ENCODE data around the gene SYP. TPM values are rescaled to one million over a fixed set of nuclear protein-coding genes. Genes with fewer than 3 reads are reported as not detected.

SYP gene
- total and polyA plus RNA-seq, 10 of the 15 experiments (the other 5 are each of a cell fraction or from before 2014, with no cell fraction given): 0.34 to 1.7 (median 0.74) TPM

DNA sequence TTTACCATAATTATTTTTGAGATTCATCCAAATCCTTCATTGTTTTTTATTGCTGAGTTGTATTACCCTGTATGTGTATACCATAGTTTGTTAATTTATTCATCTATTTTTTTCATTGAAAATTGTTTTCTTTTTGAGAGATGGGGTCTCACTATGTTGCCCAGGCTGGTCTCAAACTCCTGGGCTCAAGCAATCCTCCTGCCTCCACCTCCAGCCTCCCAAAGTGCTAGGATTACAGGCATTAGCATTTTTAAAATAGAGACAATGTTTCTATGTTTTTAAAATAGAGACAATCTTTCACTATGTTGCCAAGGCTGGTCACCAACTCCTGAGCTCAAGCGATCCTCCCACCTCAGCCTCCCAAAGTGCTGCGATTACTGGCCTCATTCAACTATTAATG, 39.1 kb downstream of the SYP start:
- no peaks in the 10 kb centered on the region; the same call in 1 of the 2 replicates for H3K4me1 ChIP-seq (ENCODE audit: control insufficient read depth, insufficient read depth, low read length)
- CTCF ChIA-PET: interaction anchor here (0.9 to 1.2 kb wide), 3 partner anchors 11 to 32 kb away, joined by 3 to 6 read pairs (median 4); partner anchors contain the start of gene PLP2
- intact Hi-C loops (cut with micrococcal nuclease; ENCODE audit: unreplicated experiment) (loop anchor here (1.0 kb wide), 1 partner anchor 38 kb away; the partner anchor contains the start of gene GPKOW), in situ Hi-C loops (cut with MboI) (no loop called here)
- H3K4me3 ChIP-seq: no peak overlapping the region
- POLR2A ChIA-PET: interaction anchor here (0.7 kb wide), 1 partner anchor 23 kb away, joined by 3 read pairs; no protein-coding TSS in a partner anchor
- no peaks in the 10 kb centered on the region; the same call in 2 of the 3 replicates for H3K9me3 ChIP-seq (replicated peaks; ENCODE audit: control insufficient read depth, insufficient read depth, low read length)
- no TSS peak for BruUV-seq (replicated peaks)
- H3K36me3 ChIP-seq (ENCODE audit: control insufficient read depth in 2 of 2, insufficient read depth in 2 of 2, low read length in 1 of 2): no peaks in the 10 kb centered on the region
- H3K4me2 ChIP-seq (ENCODE audit: control insufficient read depth, insufficient read depth): no peak overlapping the region
- no peak for FAIRE-seq
- no peaks in the 10 kb centered on the region for H3K79me2 ChIP-seq (ENCODE audit: control insufficient read depth, insufficient read depth, low read length)
- no peak overlapping the region for H3K9ac ChIP-seq (ENCODE audit: control insufficient read depth, insufficient read depth, low read length)
- H2AFZ ChIP-seq (ENCODE audit: control insufficient read depth, low read depth, low read length): no peak overlapping the region
- WGBS (ENCODE audit: insufficient coverage, insufficient replicate concordance, low lambda C conversion rate, missing lambda C conversion rate): 89% methylated on average over 2 of the region's 2 CpGs
- DNase-seq (ENCODE audit: low read depth, low spot score): no peak
- no peak for ATAC-seq
- no peak for TF ChIP-seq CREM (IDR thresholded peaks at IDR 0.05; ENCODE audit: low read depth)
- RAD21 ChIA-PET (ENCODE audit: unreplicated experiment): no interaction called here
- H3K27ac ChIP-seq (ENCODE audit: control insufficient read depth, insufficient read depth): no peak overlapping the region
- no peaks in the 10 kb centered on the region for H3K27me3 ChIP-seq (replicated peaks in 1 of 2; ENCODE audit: control insufficient read depth in 2 of 2, insufficient read depth in 2 of 2, low read length in 1 of 2)
- H4K20me1 ChIP-seq (ENCODE audit: control insufficient read depth, insufficient read depth): no peaks in the 10 kb centered on the region
- SMC1A ChIA-PET (ENCODE audit: uncharacterized antibody, unreplicated experiment): interaction anchor here (1.0 kb wide), 1 partner anchor 38 kb away, joined by 3 read pairs; the partner anchor contains the start of gene GPKOW

DNA sequence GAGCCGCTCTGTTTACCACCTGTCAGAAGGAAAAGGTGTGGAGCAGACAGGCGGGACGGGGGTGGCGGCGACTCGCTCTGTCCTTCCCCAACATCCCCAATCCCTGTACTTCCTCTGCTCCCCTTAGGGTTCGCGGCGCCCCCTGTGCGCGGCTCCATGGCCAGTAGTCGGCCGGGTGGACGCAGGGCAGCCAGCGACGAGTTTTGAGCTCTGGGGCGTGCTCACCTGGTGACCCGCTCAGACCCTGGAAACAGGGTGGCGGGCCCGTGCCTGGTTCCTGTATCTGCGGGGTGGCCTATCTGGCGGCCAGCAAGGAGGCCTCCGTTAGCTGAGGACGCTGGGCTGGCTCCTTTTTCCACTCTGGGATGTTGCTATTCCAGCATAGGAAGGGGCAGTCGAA, 42.8 kb downstream of the SYP start:
- no TSS peak for BruUV-seq (replicated peaks)
- no peaks in the 10 kb centered on the region for H3K9me3 ChIP-seq (replicated peaks; ENCODE audit: control insufficient read depth, insufficient read depth, low read length)
- intact Hi-C loops (cut with micrococcal nuclease; ENCODE audit: unreplicated experiment): no loop called here
- no peak overlapping the region for H3K27ac ChIP-seq (ENCODE audit: control insufficient read depth, insufficient read depth)
- no peak for DNase-seq (ENCODE audit: low read depth, low spot score)
- no peaks in the 10 kb centered on the region for H4K20me1 ChIP-seq (ENCODE audit: control insufficient read depth, insufficient read depth)
- H2AFZ ChIP-seq (ENCODE audit: control insufficient read depth, low read depth, low read length): no peak overlapping the region
- ChIA-PET POLR2A (no interaction called here), CTCF (no interaction called here), SMC1A (ENCODE audit: uncharacterized antibody, unreplicated experiment) (interaction anchor here (1.1 kb wide), 1 partner anchor 10 kb away, joined by 3 read pairs; no protein-coding TSS in a partner anchor), RAD21 (ENCODE audit: unreplicated experiment) (no interaction called here)
- in situ Hi-C loops (cut with MboI): no loop called here
- no peak for FAIRE-seq
- H3K4me1 ChIP-seq (ENCODE audit: control insufficient read depth, insufficient read depth, low read length): no peaks in the 10 kb centered on the region
- no peak for ATAC-seq
- no peaks in the 10 kb centered on the region for H3K27me3 ChIP-seq (replicated peaks in 1 of 2; ENCODE audit: control insufficient read depth in 2 of 2, insufficient read depth in 2 of 2, low read length in 1 of 2)
- no peak overlapping the region for H3K4me3 ChIP-seq
- H3K4me2 ChIP-seq (ENCODE audit: control insufficient read depth, insufficient read depth): no peak overlapping the region
- no peak overlapping the region for H3K9ac ChIP-seq (ENCODE audit: control insufficient read depth, insufficient read depth, low read length)
- WGBS (ENCODE audit: insufficient coverage, insufficient replicate concordance, low lambda C conversion rate, missing lambda C conversion rate): 65% methylated on average over 24 of the region's 25 CpGs
- no peaks in the 10 kb centered on the region for H3K36me3 ChIP-seq (ENCODE audit: control insufficient read depth in 2 of 2, insufficient read depth in 2 of 2, low read length in 1 of 2)
- H3K79me2 ChIP-seq (ENCODE audit: control insufficient read depth, insufficient read depth, low read length): no peaks in the 10 kb centered on the region
- TF ChIP-seq SREBF2 (IDR thresholded peaks at IDR 0.05; ENCODE audit: low read length): no peak
- TF ChIP-seq NR2F1 (conservative IDR thresholded peaks at IDR 0.05): no peak
- no peak for TF ChIP-seq RBBP5 (conservative IDR thresholded peaks at IDR 0.05)
- TF ChIP-seq, protein P1, sequence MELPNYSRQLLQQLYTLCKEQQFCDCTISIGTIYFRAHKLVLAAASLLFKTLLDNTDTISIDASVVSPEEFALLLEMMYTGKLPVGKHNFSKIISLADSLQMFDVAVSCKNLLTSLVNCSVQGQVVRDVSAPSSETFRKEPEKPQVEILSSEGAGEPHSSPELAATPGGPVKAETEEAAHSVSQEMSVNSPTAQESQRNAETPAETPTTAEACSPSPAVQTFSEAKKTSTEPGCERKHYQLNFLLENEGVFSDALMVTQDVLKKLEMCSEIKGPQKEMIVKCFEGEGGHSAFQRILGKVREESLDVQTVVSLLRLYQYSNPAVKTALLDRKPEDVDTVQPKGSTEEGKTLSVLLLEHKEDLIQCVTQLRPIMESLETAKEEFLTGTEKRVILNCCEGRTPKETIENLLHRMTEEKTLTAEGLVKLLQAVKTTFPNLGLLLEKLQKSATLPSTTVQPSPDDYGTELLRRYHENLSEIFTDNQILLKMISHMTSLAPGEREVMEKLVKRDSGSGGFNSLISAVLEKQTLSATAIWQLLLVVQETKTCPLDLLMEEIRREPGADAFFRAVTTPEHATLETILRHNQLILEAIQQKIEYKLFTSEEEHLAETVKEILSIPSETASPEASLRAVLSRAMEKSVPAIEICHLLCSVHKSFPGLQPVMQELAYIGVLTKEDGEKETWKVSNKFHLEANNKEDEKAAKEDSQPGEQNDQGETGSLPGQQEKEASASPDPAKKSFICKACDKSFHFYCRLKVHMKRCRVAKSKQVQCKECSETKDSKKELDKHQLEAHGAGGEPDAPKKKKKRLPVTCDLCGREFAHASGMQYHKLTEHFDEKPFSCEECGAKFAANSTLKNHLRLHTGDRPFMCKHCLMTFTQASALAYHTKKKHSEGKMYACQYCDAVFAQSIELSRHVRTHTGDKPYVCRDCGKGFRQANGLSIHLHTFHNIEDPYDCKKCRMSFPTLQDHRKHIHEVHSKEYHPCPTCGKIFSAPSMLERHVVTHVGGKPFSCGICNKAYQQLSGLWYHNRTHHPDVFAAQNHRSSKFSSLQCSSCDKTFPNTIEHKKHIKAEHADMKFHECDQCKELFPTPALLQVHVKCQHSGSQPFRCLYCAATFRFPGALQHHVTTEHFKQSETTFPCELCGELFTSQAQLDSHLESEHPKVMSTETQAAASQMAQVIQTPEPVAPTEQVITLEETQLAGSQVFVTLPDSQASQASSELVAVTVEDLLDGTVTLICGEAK (IDR thresholded peaks at IDR 0.05; ENCODE audit: borderline replicate concordance): no peak
- TF ChIP-seq ZBED1 (IDR thresholded peaks at IDR 0.05; ENCODE audit: borderline replicate concordance): no peak
- TF ChIP-seq, protein P2, sequence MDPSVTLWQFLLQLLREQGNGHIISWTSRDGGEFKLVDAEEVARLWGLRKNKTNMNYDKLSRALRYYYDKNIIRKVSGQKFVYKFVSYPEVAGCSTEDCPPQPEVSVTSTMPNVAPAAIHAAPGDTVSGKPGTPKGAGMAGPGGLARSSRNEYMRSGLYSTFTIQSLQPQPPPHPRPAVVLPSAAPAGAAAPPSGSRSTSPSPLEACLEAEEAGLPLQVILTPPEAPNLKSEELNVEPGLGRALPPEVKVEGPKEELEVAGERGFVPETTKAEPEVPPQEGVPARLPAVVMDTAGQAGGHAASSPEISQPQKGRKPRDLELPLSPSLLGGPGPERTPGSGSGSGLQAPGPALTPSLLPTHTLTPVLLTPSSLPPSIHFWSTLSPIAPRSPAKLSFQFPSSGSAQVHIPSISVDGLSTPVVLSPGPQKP (IDR thresholded peaks at IDR 0.05; ENCODE audit: low read depth, low read length): no peak
- TF ChIP-seq, protein P3, sequence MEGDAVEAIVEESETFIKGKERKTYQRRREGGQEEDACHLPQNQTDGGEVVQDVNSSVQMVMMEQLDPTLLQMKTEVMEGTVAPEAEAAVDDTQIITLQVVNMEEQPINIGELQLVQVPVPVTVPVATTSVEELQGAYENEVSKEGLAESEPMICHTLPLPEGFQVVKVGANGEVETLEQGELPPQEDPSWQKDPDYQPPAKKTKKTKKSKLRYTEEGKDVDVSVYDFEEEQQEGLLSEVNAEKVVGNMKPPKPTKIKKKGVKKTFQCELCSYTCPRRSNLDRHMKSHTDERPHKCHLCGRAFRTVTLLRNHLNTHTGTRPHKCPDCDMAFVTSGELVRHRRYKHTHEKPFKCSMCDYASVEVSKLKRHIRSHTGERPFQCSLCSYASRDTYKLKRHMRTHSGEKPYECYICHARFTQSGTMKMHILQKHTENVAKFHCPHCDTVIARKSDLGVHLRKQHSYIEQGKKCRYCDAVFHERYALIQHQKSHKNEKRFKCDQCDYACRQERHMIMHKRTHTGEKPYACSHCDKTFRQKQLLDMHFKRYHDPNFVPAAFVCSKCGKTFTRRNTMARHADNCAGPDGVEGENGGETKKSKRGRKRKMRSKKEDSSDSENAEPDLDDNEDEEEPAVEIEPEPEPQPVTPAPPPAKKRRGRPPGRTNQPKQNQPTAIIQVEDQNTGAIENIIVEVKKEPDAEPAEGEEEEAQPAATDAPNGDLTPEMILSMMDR (IDR thresholded peaks at IDR 0.05 in 2 of 3, conservative IDR thresholded peaks at IDR 0.05 in 1 of 3; ENCODE audit: control insufficient read depth in 2 of 3, extremely low read depth in 1 of 3, insufficient read depth in 1 of 3, low read depth in 3 of 3, low read length in 3 of 3): no peak

Data from GM12878 (cell line).